ENCODE data around the gene TMEM196. TPM values are rescaled to one million over a fixed set of nuclear protein-coding genes. Genes with fewer than 3 reads are reported as not detected.

TMEM196 gene
- total and polyA plus RNA-seq, 9 of the 15 experiments (the other 6 are each of a cell fraction or from before 2014, with no cell fraction given): not detected

GRCh38 chr7:19708397-19709248 is 64.8 kb downstream of the TMEM196 start, which contains the start of gene POLR1F (continued):
- no peak for TF ChIP-seq ZNF253 (CRISPR knock-in tag; conservative IDR thresholded peaks at IDR 0.05)
- no peak for TF ChIP-seq ZNF41 (CRISPR knock-in tag; conservative IDR thresholded peaks at IDR 0.05)
- TF ChIP-seq OTX1 (CRISPR knock-in tag; IDR thresholded peaks at IDR 0.05): no peak
- peak; percentile 94 for TF ChIP-seq HNRNPLL (IDR thresholded peaks at IDR 0.05; ENCODE audit: low read depth, low read length, poor library complexity, severe bottlenecking)
- no peak for TF ChIP-seq ZBTB17 (CRISPR knock-in tag; IDR thresholded peaks at IDR 0.05)
- TF ChIP-seq PATZ1 (CRISPR knock-in tag; IDR thresholded peaks at IDR 0.05; ENCODE audit: borderline replicate concordance): no peak
- TF ChIP-seq MAFG (tag; conservative IDR thresholded peaks at IDR 0.05): no peak
- TF ChIP-seq KLF1 (tag; IDR thresholded peaks at IDR 0.05): no peak
- 0 out of 2 replicates have a peak, but pooled peaks have one; percentile 27 for TF ChIP-seq IRF1 (CRISPR knock-in tag; IDR thresholded peaks at IDR 0.05; ENCODE audit: borderline replicate concordance)
- TF ChIP-seq CTCF (IDR thresholded peaks at IDR 0.05 in 2 of 3, conservative IDR thresholded peaks at IDR 0.05 in 1 of 3; ENCODE audit: insufficient read depth in 2 of 3, low read depth in 1 of 3, low read length in 3 of 3): peak; percentile 84 to 96 (median 94)
- TF ChIP-seq C11orf30 (IDR thresholded peaks at IDR 0.05; ENCODE audit: low read depth): peak; percentile 98
- TF ChIP-seq SRSF3 (IDR thresholded peaks at IDR 0.05; ENCODE audit: insufficient read depth, low read length): no peak
- TF ChIP-seq TEAD2 (tag; IDR thresholded peaks at IDR 0.05): no peak
- TF ChIP-seq BRCA1 (IDR thresholded peaks at IDR 0.05): no peak
- no peak for TF ChIP-seq BRCA1 (CRISPR knock-in tag; IDR thresholded peaks at IDR 0.05)
- no peak for TF ChIP-seq FOS (IDR thresholded peaks at IDR 0.05; ENCODE audit: extremely low read depth, insufficient read length)
- 0 out of 2 replicates have a peak, but pooled peaks have one; percentile 23 for TF ChIP-seq NFIC (IDR thresholded peaks at IDR 0.05)
- peak; percentile 98 for TF ChIP-seq RB1 (IDR thresholded peaks at IDR 0.05; ENCODE audit: low read depth)
- TF ChIP-seq SMC3 (conservative IDR thresholded peaks at IDR 0.05; ENCODE audit: insufficient read depth, low read depth, low read length): peak; percentile 71; the same call in 1 of the 2 replicates
- no peak for TF ChIP-seq ZFPM2 (CRISPR knock-in tag; IDR thresholded peaks at IDR 0.05)
- TF ChIP-seq CSDE1 (IDR thresholded peaks at IDR 0.05): peak in 1 of 2 experiments; percentile 83; a peak in 2 of 4 replicates
- TF ChIP-seq ZNF224 (CRISPR knock-in tag; IDR thresholded peaks at IDR 0.05): 0 out of 2 replicates have a peak, but pooled peaks have one; percentile 60
- TF ChIP-seq TAF15 (IDR thresholded peaks at IDR 0.05; ENCODE audit: low read depth, low read length): no peak
- 0 out of 2 replicates have a peak, but pooled peaks have one; percentile 19 for TF ChIP-seq SMAD4 (CRISPR knock-in tag; conservative IDR thresholded peaks at IDR 0.05)
- peak; percentile 58; the same call in 1 of the 2 replicates for TF ChIP-seq FOXK1 (CRISPR knock-in tag; IDR thresholded peaks at IDR 0.05; ENCODE audit: borderline replicate concordance)

All from K562 (cell line).